RWPE2 (cell line): ENCODE measurements around the gene CDK10.
A peak's percentile ranks its signal among the peaks of the same experiment; 100 is the strongest.
"Not testable (repeated sequence)": the region's sequence is repeated elsewhere in the genome, so short reads cannot be mapped to it uniquely, and the experiment has no call there.

Source experiments
- ATAC-seq: fragments of 200-7000 bp; cut with Tn5 transposase; 3 replicates; pipeline ENCODE4 v1.9.1; 2021; ENCODE audit warnings: low read depth
- DNase-seq: peaks from one replicate; pipeline ENCODE4 v3.0.0-alpha.2; 2020; ENCODE audit warnings: low spot score
- H3K27ac ChIP-seq: fragments of 450-650 bp; 2 replicates; pipeline ENCODE4 v1.5.1; 2017; ENCODE audit warnings: mild to moderate bottlenecking; ENCODE audit not compliant: poor library complexity, severe bottlenecking
- H3K27me3 ChIP-seq: fragments of 250-450 bp; sonication (Bioruptor Pico); 2 replicates; pipeline ENCODE4 v1.5.1; 2021; ENCODE audit warnings: mild to moderate bottlenecking, moderate library complexity; ENCODE audit not compliant: insufficient read depth, poor library complexity, severe bottlenecking
- H3K36me3 ChIP-seq: fragments of 250-450 bp; sonication (Bioruptor Pico); 2 replicates; pipeline ENCODE4 v1.5.1; 2020; ENCODE audit warnings: low read depth, mild to moderate bottlenecking, moderate library complexity
- H3K4me1 ChIP-seq: fragments of 250-450 bp; sonication (Bioruptor Pico); 2 replicates; pipeline ENCODE4 v1.5.1; 2021; ENCODE audit warnings: mild to moderate bottlenecking, moderate library complexity; ENCODE audit not compliant: insufficient read depth, poor library complexity, severe bottlenecking
- H3K4me3 ChIP-seq: fragments of 250-450 bp; sonication (Bioruptor Pico); 2 replicates; pipeline ENCODE4 v1.5.1; 2021; ENCODE audit warnings: mild to moderate bottlenecking, moderate library complexity; ENCODE audit not compliant: severe bottlenecking
- H3K9me3 ChIP-seq: fragments of 250-450 bp; sonication (Bioruptor Pico); 2 replicates; pipeline ENCODE4 v1.5.1; 2021; ENCODE audit warnings: mild to moderate bottlenecking, moderate library complexity; ENCODE audit not compliant: severe bottlenecking
- CTCF ChIP-seq: fragments of 450-650 bp; IDR thresholded peaks from one replicate; pipeline ENCODE4 v1.5.1; 2017; ENCODE audit warnings: mild to moderate bottlenecking, moderate library complexity; ENCODE audit not compliant: poor library complexity, severe bottlenecking

Gene CDK10

GRCh38 chr16:89667000-89667399 lies 19.5 kb upstream of the CDK10 start:
- not testable (repeated sequence) for DNase-seq

GRCh38 chr16:89667633-89668032 lies 18.9 kb upstream of the CDK10 start:
- ATAC-seq = no peak
- peaks cover 11% of the 10 kb centered on the region for H3K36me3 ChIP-seq

More at GRCh38 chr16:89667000-89667399, 19.5 kb upstream of the CDK10 start:
- not testable (repeated sequence) for H3K4me3 ChIP-seq, H3K27me3 ChIP-seq, H3K4me1 ChIP-seq, H3K9me3 ChIP-seq, ATAC-seq, H3K27ac ChIP-seq
- H3K36me3 ChIP-seq = peaks cover 15% of the 10 kb centered on the region
- peak; percentile 42 for TF ChIP-seq CTCF

GRCh38 chr16:89668790-89669158 lies 17.7 kb upstream of the CDK10 start:
- Histone ChIP-seq H3K27me3 (no peaks in the 10 kb centered on the region), H3K4me1 (peaks cover 4% of the 10 kb centered on the region), H3K4me3 (no peak overlapping the region), H3K9me3 (no peaks in the 10 kb centered on the region), H3K27ac (no peak overlapping the region), H3K36me3 (peaks cover 4% of the 10 kb centered on the region; the same call in 1 of the 2 replicates)
- ATAC-seq (no peak), DNase-seq (no peak)
- no peak for TF ChIP-seq CTCF

More at GRCh38 chr16:89667633-89668032, 18.9 kb upstream of the CDK10 start:
- H3K27ac ChIP-seq = no peak overlapping the region
- TF ChIP-seq CTCF = no peak
- DNase-seq = no peak
- peaks cover 4% of the 10 kb centered on the region for H3K4me1 ChIP-seq
- H3K4me3 ChIP-seq = no peak overlapping the region
- no peaks in the 10 kb centered on the region for H3K27me3 ChIP-seq
- no peaks in the 10 kb centered on the region for H3K9me3 ChIP-seq

GRCh38 chr16:89669755-89670154 lies 16.7 kb upstream of the CDK10 start:
- no peak for TF ChIP-seq CTCF
- DNase-seq (no peak), ATAC-seq (no peak)
- Histone ChIP-seq H3K27me3 (no peaks in the 10 kb centered on the region), H3K36me3 (0 out of 2 replicates have a peak, but pooled peaks cover 3% of the 10 kb centered on the region), H3K9me3 (no peaks in the 10 kb centered on the region), H3K27ac (no peak overlapping the region), H3K4me3 (no peak overlapping the region), H3K4me1 (peaks cover 4% of the 10 kb centered on the region)

- Histone ChIP-seq H3K9me3 (no peaks in the 10 kb centered on the region), H3K36me3 (no peaks in the 10 kb centered on the region), H3K4me3 (no peak overlapping the region), H3K4me1 (peaks cover 4% of the 10 kb centered on the region), H3K27ac (peak overlapping the region; percentile 6), H3K27me3 (no peaks in the 10 kb centered on the region)
- DNase-seq (no peak), ATAC-seq (peak; percentile 49)
- no peak for TF ChIP-seq CTCF
Measured at GRCh38 chr16:89670496-89671431, 15.7 kb upstream of the CDK10 start.

GRCh38 chr16:89671565-89671964 lies 14.9 kb upstream of the CDK10 start:
- not testable (repeated sequence) for H3K4me1 ChIP-seq, H3K36me3 ChIP-seq, ATAC-seq, H3K9me3 ChIP-seq, DNase-seq, H3K27ac ChIP-seq, H3K4me3 ChIP-seq, H3K27me3 ChIP-seq
